K562 (cell line): ENCODE data around the gene ACOT13. TPM values are rescaled to one million over a fixed set of nuclear protein-coding genes. Genes with fewer than 3 reads are reported as not detected.

Source experiments
- DPF2 ChIP-seq: fragments of 450-650 bp; IDR thresholded peaks from 2 replicates; pipeline ENCODE4 v1.6.1; 2016
- EP300 ChIP-seq: IDR thresholded peaks from 2 replicates; pipeline ENCODE4 v1.6.1; 2012; ENCODE audit warnings: low read length, improper control_type of control experiment
- RBM15 ChIP-seq: fragments of 200-400 bp; formaldehyde crosslinking; IDR thresholded peaks from 2 replicates; pipeline ENCODE4 v1.6.1; 2018; ENCODE audit warnings: mild to moderate bottlenecking, low read length, moderate library complexity; ENCODE audit not compliant: insufficient read depth
- TFE3 ChIP-seq: fragments of 450-650 bp; formaldehyde crosslinking; IDR thresholded peaks from 2 replicates; pipeline ENCODE4 v1.4.0; 2020; ENCODE audit warnings: mild to moderate bottlenecking, mixed read lengths
- ZBTB40 ChIP-seq, 2 experiments: fragments of 450-650 bp in 1 of 2; sonication (generic) in 1 of 2; formaldehyde crosslinking in 1 of 2; IDR thresholded peaks; 2 replicates each; pipeline versions ENCODE4 v1.7.1 to v1.9.0; 2016 to 2022; ENCODE audit warnings: inconsistent platforms in 1 of 2, mild to moderate bottlenecking in 1 of 2, missing genetic modification reagents in 1 of 2
- ZNF133 ChIP-seq: fragments of 250-450 bp; sonication (Bioruptor Pico); IDR thresholded peaks from 2 replicates; pipeline ENCODE4 v1.4.0; 2020; ENCODE audit warnings: mild to moderate bottlenecking
- polyA plus RNA-seq, 8 experiments: library from polyadenylated mRNA; depleted of rRNA in 4 of 8; stranded (reverse) in 5 of 8; unstranded in 3 of 8; fragments of >200 nt; fragmentation: Nextera tagmentation in 2 of 8; fragmentation: Illumina TruSeq in 1 of 8; extraction: Ambion mirVana in 2 of 8; extraction: Trizol in 1 of 8; gene quantifications; 2 replicates each; pipeline versions ENCODE4 v1.2.1 to v1.2.3, GENCODE V29; 2011 to 2014; ENCODE audit warnings: inconsistent platforms in 1 of 8, missing spikeins in 1 of 8
- total RNA-seq, 7 experiments: library from RNA; depleted of rRNA in 6 of 7; stranded (reverse); fragments of >200 nt in 6 of 7; fragmentation: Illumina TruSeq in 2 of 7; extraction: Trizol in 2 of 7; gene quantifications; 2 replicates each; pipeline versions ENCODE4 v1.2.1 to v1.2.3, GENCODE V29; 2011 to 2021; ENCODE audit warnings: low replicate concordance in 1 of 7

ACOT13 gene
- total and polyA plus RNA-seq, 9 of the 15 experiments (the other 6 are each of a cell fraction or from before 2014, with no cell fraction given), result 14.1 to 129 (median 65.7) TPM

GRCh38 chr6:24683297-24684296 lies 16.7 kb downstream of the ACOT13 start (continued):
- TF ChIP-seq ZBTB40 (IDR thresholded peaks at IDR 0.05), result no peak
- no peak for TF ChIP-seq ZBTB40 (CRISPR knock-in tag; IDR thresholded peaks at IDR 0.05)
- no peak for TF ChIP-seq TFE3 (CRISPR knock-in tag)
- no peak for TF ChIP-seq RBM15
- peak; percentile 51; the same call in 1 of the 2 replicates for TF ChIP-seq DPF2
- TF ChIP-seq ZNF133 (CRISPR knock-in tag), result no peak
- TF ChIP-seq EP300, result peak; percentile 30; the same call in 1 of the 2 replicates
